HL-60 (cell line): ENCODE data around the gene GID8.

Source experiments
- CTCF ChIP-seq: IDR thresholded peaks from one replicate; pipeline ENCODE4 v1.5.1; 2011; ENCODE audit warnings: low read length, control low read depth, inconsistent platforms; ENCODE audit not compliant: insufficient read depth
- GABPA ChIP-seq: IDR thresholded peaks from 2 replicates; pipeline ENCODE4 v1.6.1; 2012; ENCODE audit warnings: low read depth
- POLR2AphosphoS5 ChIP-seq: IDR thresholded peaks from 2 replicates; pipeline ENCODE4 v1.6.1; 2012; ENCODE audit warnings: low read depth
- SPI1 ChIP-seq: IDR thresholded peaks from 2 replicates; pipeline ENCODE4 v1.6.1; 2012; ENCODE audit warnings: low read depth, mild to moderate bottlenecking, borderline replicate concordance

DNA sequence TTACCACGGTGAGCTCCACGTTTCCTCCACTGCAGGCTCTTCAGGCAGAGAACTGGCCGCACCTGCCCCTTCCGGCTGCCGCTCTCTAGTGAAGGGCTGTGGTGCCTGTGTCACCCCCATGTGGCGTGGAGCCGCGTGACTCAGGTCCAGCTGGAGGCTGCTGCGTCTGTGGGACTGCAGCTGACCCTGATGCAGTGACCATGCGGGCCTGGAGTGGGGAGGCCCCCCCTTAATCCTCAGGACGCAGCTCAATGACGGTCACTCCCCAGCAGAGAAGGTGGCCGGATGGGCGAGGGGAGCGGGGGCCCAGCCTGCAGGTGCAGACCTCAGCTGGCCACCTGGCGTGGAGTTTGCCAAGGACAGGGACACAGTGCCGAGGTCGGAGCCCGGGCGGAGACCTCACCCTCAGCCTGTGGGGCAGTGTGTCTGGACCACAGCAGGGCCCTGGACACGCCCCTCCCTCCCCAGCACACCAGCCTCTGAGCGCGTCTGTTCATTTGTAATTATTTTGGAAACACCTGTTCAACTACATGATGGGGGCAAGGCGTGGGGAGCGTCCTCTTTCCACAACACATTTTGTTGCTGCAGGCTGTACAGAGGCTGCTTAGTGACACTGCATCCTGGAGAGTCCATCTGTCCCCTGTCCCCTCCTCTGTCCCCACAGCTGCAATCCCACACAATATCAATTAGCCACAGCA lies 58.1 kb downstream of the GID8 start:
- no peak for TF ChIP-seq CTCF
- no peak for TF ChIP-seq SPI1
- TF ChIP-seq POLR2AphosphoS5 = no peak
- TF ChIP-seq GABPA = no peak
